IMR-90 (cell line): ENCODE data around the gene PINLYP. TPM values are rescaled to one million over a fixed set of nuclear protein-coding genes. Genes with fewer than 3 reads are reported as not detected.

ENCODE experiments used
- ATAC-seq: fragments of 200-7000 bp; cut with Tn5 transposase; 2 replicates; pipeline ENCODE4 v1.9.1; 2020; ENCODE audit warnings: low read depth, mild to moderate bottlenecking, moderate library complexity
- BruUV-seq: library from RNA; stranded (reverse); fragments of 400-500 nt; replicated peaks from 2 replicates; lab custom pipeline; 2021; lab: Mats Ljungman, UMichigan
- CTCF ChIA-PET: fragments of 300-600 bp; formaldehyde crosslinking; extraction: SDS; loops from one replicate; lab custom pipeline; 2021; ENCODE audit warnings: antibody characterized with exemption; lab: Yijun Ruan, JAX
- POLR2A ChIA-PET: fragments of 300-600 bp; sonication (Branson Sonifier 250); formaldehyde crosslinking; loops from one replicate; lab custom pipeline; 2022; ENCODE audit warnings: antibody characterized with exemption; ENCODE audit not compliant: unreplicated experiment; lab: Charles Lee
- DNase-seq: peaks from one replicate; pipeline ENCODE4 v3.0.0; 2013
- H2AFZ ChIP-seq: replicated peaks from 2 replicates; pipeline ENCODE3; 2013; ENCODE audit warnings: low read length, mild to moderate bottlenecking; ENCODE audit not compliant: poor library complexity
- H2AK5ac ChIP-seq: 2 replicates; pipeline ENCODE4 v1.6.1; 2013; ENCODE audit warnings: low read depth, low read length, inconsistent platforms
- H2AK9ac ChIP-seq: replicated peaks from 2 replicates; pipeline ENCODE3; 2013; ENCODE audit warnings: mild to moderate bottlenecking, low read depth, low read length, moderate library complexity; ENCODE audit not compliant: poor library complexity
- H2BK120ac ChIP-seq: 2 replicates; pipeline ENCODE4 v1.6.1; 2013; ENCODE audit warnings: low read depth, low read length, inconsistent platforms
- H2BK15ac ChIP-seq: 3 replicates; pipeline ENCODE4 v1.6.1; 2013; ENCODE audit warnings: low read depth, low read length, inconsistent platforms
- H2BK20ac ChIP-seq: 2 replicates; pipeline ENCODE4 v1.6.1; 2013; ENCODE audit warnings: low read depth, mild to moderate bottlenecking, inconsistent platforms, low read length, moderate library complexity
- H2BK5ac ChIP-seq: 2 replicates; pipeline ENCODE4 v1.6.1; 2013; ENCODE audit warnings: mild to moderate bottlenecking, low read depth, low read length, inconsistent platforms; ENCODE audit not compliant: poor library complexity, severe bottlenecking
- H3K14ac ChIP-seq: replicated peaks from 2 replicates; pipeline ENCODE4 v1.6.1; 2013; ENCODE audit warnings: low read depth, low read length, inconsistent platforms
- H3K18ac ChIP-seq: 2 replicates; pipeline ENCODE4 v1.6.1; 2013; ENCODE audit warnings: low read depth, low read length, control low read depth
- H3K23ac ChIP-seq: 2 replicates; pipeline ENCODE4 v1.6.1; 2013; ENCODE audit warnings: low read depth, low read length, inconsistent platforms
- H3K27ac ChIP-seq: 2 replicates; pipeline ENCODE4 v1.5.1; 2013; ENCODE audit warnings: mild to moderate bottlenecking, control low read depth, low read length; ENCODE audit not compliant: insufficient read depth
- H3K27me3 ChIP-seq: 2 replicates; pipeline ENCODE4 v1.6.1; 2013; ENCODE audit warnings: low read length; ENCODE audit not compliant: control insufficient read depth, insufficient read depth
- H3K36me3 ChIP-seq: 2 replicates; pipeline ENCODE4 v1.6.1; 2013; ENCODE audit warnings: low read length, mixed read lengths; ENCODE audit not compliant: control insufficient read depth, insufficient read depth
- H3K4ac ChIP-seq: 2 replicates; pipeline ENCODE4 v1.6.1; 2013; ENCODE audit warnings: low read depth, low read length, inconsistent platforms
- H3K4me1 ChIP-seq: 2 replicates; pipeline ENCODE4 v1.6.1; 2013; ENCODE audit warnings: low read length, mixed read lengths; ENCODE audit not compliant: control insufficient read depth, insufficient read depth
- H3K4me2 ChIP-seq: 2 replicates; pipeline ENCODE4 v1.6.1; 2013; ENCODE audit warnings: low read depth, mild to moderate bottlenecking, control low read depth, low read length, moderate library complexity
- H3K4me3 ChIP-seq: 2 replicates; pipeline ENCODE4 v1.5.1; 2013; ENCODE audit warnings: low read depth, mild to moderate bottlenecking, control low read depth, low read length, moderate library complexity; ENCODE audit not compliant: insufficient read depth
- H3K56ac ChIP-seq: 2 replicates; pipeline ENCODE4 v1.6.1; 2013; ENCODE audit warnings: low read length, inconsistent platforms; ENCODE audit not compliant: insufficient read depth; ENCODE audit errors: extremely low read depth
- H3K79me1 ChIP-seq, 2 experiments: 2 replicates each; pipeline ENCODE4 v1.6.1; 2013; ENCODE audit warnings: low read length in 2 of 2, inconsistent platforms in 1 of 2, low read depth in 1 of 2
- H3K9ac ChIP-seq: 2 replicates; pipeline ENCODE4 v1.6.1; 2013; ENCODE audit warnings: low read depth, low read length, control low read depth
- H3K9me1 ChIP-seq: 2 replicates; pipeline ENCODE4 v1.6.1; 2013; ENCODE audit warnings: low read length, inconsistent platforms; ENCODE audit not compliant: insufficient read depth
- H3K9me3 ChIP-seq: 2 replicates; pipeline ENCODE4 v1.6.1; 2013; ENCODE audit warnings: low read length; ENCODE audit not compliant: control insufficient read depth, insufficient read depth
- H4K20me1 ChIP-seq: 2 replicates; pipeline ENCODE4 v1.6.1; 2013; ENCODE audit warnings: low read length, inconsistent platforms; ENCODE audit not compliant: insufficient read depth
- H4K5ac ChIP-seq: 2 replicates; pipeline ENCODE4 v1.6.1; 2013; ENCODE audit warnings: mild to moderate bottlenecking, low read depth, low read length, control low read depth
- H4K8ac ChIP-seq, 2 experiments: 2 replicates each; pipeline ENCODE4 v1.6.1; 2013; ENCODE audit warnings: low read depth in 2 of 2, low read length in 2 of 2, control low read depth in 1 of 2, inconsistent platforms in 1 of 2
- H4K91ac ChIP-seq: 2 replicates; pipeline ENCODE4 v1.6.1; 2013; ENCODE audit warnings: low read depth, low read length, inconsistent platforms; ENCODE audit not compliant: insufficient read depth
- BHLHE40 ChIP-seq: fragments of 150-350 bp; IDR thresholded peaks from 2 replicates; pipeline ENCODE4 v1.6.1; 2016; ENCODE audit warnings: mild to moderate bottlenecking, low read depth, low read length
- CEBPB ChIP-seq: IDR thresholded peaks from 2 replicates; pipeline ENCODE4 v1.6.1; 2012; ENCODE audit warnings: low read depth, low read length, improper control_type of control experiment
- CHD1 ChIP-seq: IDR thresholded peaks from 2 replicates; pipeline ENCODE4 v1.6.1; 2012; ENCODE audit warnings: low read depth, low read length, improper control_type of control experiment
- FOS ChIP-seq: fragments of 150-350 bp; IDR thresholded peaks from 2 replicates; pipeline ENCODE4 v1.6.1; 2016; ENCODE audit warnings: low read depth, low read length
- MAFK ChIP-seq: IDR thresholded peaks from 2 replicates; pipeline ENCODE4 v1.6.1; 2012; ENCODE audit warnings: low read depth, low read length, improper control_type of control experiment
- MAZ ChIP-seq: IDR thresholded peaks from 2 replicates; pipeline ENCODE4 v1.6.1; 2012; ENCODE audit warnings: low read depth, mild to moderate bottlenecking, low read length, improper control_type of control experiment, moderate library complexity, borderline replicate concordance
- MXI1 ChIP-seq: IDR thresholded peaks from 2 replicates; pipeline ENCODE4 v1.6.1; 2012; ENCODE audit warnings: low read depth, mild to moderate bottlenecking, low read length, moderate library complexity, borderline replicate concordance
- NFE2L2 ChIP-seq: fragments of 150-350 bp; IDR thresholded peaks from 2 replicates; pipeline ENCODE4 v1.6.1; 2016; ENCODE audit warnings: low read depth, mild to moderate bottlenecking, low read length
- POLR2A ChIP-seq: IDR thresholded peaks from 2 replicates; pipeline ENCODE4 v1.6.1; 2012; ENCODE audit warnings: mild to moderate bottlenecking, low read depth, low read length
- RAD21 ChIP-seq: IDR thresholded peaks from 2 replicates; pipeline ENCODE4 v1.6.1; 2012; ENCODE audit warnings: low read length, improper control_type of control experiment
- RCOR1 ChIP-seq: IDR thresholded peaks from 2 replicates; pipeline ENCODE4 v1.6.1; 2012; ENCODE audit warnings: mild to moderate bottlenecking, low read length, improper control_type of control experiment; ENCODE audit not compliant: insufficient replicate concordance
- RFX5 ChIP-seq: IDR thresholded peaks from 2 replicates; pipeline ENCODE4 v1.8.0; 2012; ENCODE audit warnings: low read depth, mild to moderate bottlenecking, low read length, moderate library complexity
- SMC3 ChIP-seq: fragments of 150-350 bp; IDR thresholded peaks from 2 replicates; pipeline ENCODE4 v1.6.1; 2016; ENCODE audit warnings: low read depth, mild to moderate bottlenecking, antibody characterized with exemption, low read length, moderate library complexity
- WGBS, 2 experiments: methylation state at CpG; one replicate each; pipeline versions ENCODE4 v1.1.5 to v1.1.7; 2013; ENCODE audit warnings: missing lambda C conversion rate in 2 of 2; ENCODE audit not compliant: insufficient read length in 1 of 2; ENCODE audit errors: extremely low coverage in 2 of 2; 5-methylcytosine and 5-hydroxymethylcytosine counted together
- dilution Hi-C: fragments of 300-500 bp; cut with HindIII; formaldehyde crosslinking; loops from one replicate; pipeline ENCODE4 v1.14.3; 2018; ENCODE audit warnings: low sequenced_read_pairs; ENCODE audit not compliant: unreplicated experiment
- in situ Hi-C: fragments of 300-500 bp; cut with MboI; formaldehyde crosslinking; loops from 3 replicates; pipeline ENCODE4 v1.14.3; 2019; ENCODE audit warnings: low sequenced_read_pairs, inconsistent platforms, mixed read lengths
- intact Hi-C: fragments of 100-400 bp; cut with micrococcal nuclease; formaldehyde crosslinking; loops from 2 replicates; pipeline ENCODE4 v1.10.0; 2022
- polyA plus RNA-seq, 3 experiments: library from polyadenylated mRNA; depleted of rRNA; stranded (reverse); fragments of >200 nt; gene quantifications; 2 replicates each; pipeline ENCODE4 v1.2.3, GENCODE V29; 2012; ENCODE audit warnings: low replicate concordance in 1 of 3
- total RNA-seq: library from RNA; depleted of rRNA; stranded (reverse); fragments of >200 nt; gene quantifications from 2 replicates; pipeline ENCODE4 v1.2.3, GENCODE V29; 2012
- TF ChIP-seq, protein P1 (sequence below): fragments of 150-350 bp; IDR thresholded peaks from 2 replicates; pipeline ENCODE4 v1.6.1; 2017; ENCODE audit warnings: mild to moderate bottlenecking, antibody characterized with exemption, low read length, low read depth
- TF ChIP-seq, protein P2 (sequence below): fragments of 150-350 bp; IDR thresholded peaks from 2 replicates; pipeline ENCODE4 v1.6.1; 2016; ENCODE audit warnings: low read depth, mild to moderate bottlenecking, low read length, moderate library complexity, borderline replicate concordance
- TF ChIP-seq, protein P3 (sequence below): conservative IDR thresholded peaks from 2 replicates; pipeline ENCODE4 v1.5.1; 2012; ENCODE audit warnings: mild to moderate bottlenecking, low read depth, low read length, improper control_type of control experiment

The PINLYP gene
- total and polyA plus RNA-seq, 2 of the 4 experiments (the other 2 are of a cell fraction) = 0.54 to 1.4 TPM

DNA sequence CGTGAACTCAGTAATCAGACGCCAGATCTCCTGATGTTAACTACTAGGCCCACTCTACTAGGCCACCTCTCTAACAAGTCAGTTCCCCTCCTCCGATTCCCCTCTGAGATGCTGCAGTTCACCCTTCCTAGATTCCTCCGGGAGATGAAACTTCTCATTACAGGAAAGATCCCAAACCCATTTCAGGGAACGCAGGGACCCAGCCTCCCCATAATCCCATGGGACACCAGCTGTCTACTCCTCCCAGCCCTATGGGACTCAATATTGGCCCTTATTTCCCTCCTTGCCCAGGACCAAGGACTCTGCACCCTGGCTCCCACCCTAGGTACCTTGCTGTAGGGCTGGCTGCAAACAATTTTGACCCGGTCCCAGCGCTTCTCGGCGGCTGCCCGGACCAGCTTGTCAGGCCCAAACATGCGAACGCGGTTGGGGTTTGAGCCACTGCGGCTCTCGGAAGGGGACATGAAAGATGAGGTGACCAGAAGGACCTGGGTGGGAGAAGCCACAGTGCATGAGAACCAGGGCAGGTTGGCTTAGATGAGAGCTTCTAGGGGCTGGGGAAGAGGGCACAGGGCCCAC is 21.2 kb upstream of the PINLYP start:
- no peak overlapping the region for H3K56ac ChIP-seq
- no peak overlapping the region for H4K91ac ChIP-seq
- H2BK5ac ChIP-seq = no peak overlapping the region
- H3K14ac ChIP-seq = no peak overlapping the region
- H3K9me1 ChIP-seq = no peaks in the 10 kb centered on the region
- H2AFZ ChIP-seq = no peak overlapping the region
- H3K4ac ChIP-seq = no peak overlapping the region
- peaks cover 31% of the 10 kb centered on the region for H3K36me3 ChIP-seq
- no peak overlapping the region for H3K23ac ChIP-seq
- H3K27ac ChIP-seq = no peak overlapping the region
- dilution Hi-C loops (no loop called here), in situ Hi-C loops (loop anchor here (5.0 kb wide), 1 partner anchor 98 kb away; no protein-coding TSS in a partner anchor), intact Hi-C loops (no loop called here)
- peaks cover 7 to 10% of the 10 kb centered on the region in 2 experiments; a peak in 3 of 4 replicates for H3K79me1 ChIP-seq
- no peak for DNase-seq
- H3K27me3 ChIP-seq = no peaks in the 10 kb centered on the region
- no peak overlapping the region for H3K4me3 ChIP-seq
- H3K9ac ChIP-seq = no peak overlapping the region
- no peak overlapping the region for H2AK9ac ChIP-seq
- no peak overlapping the region for H4K8ac ChIP-seq
- no peak overlapping the region for H2BK20ac ChIP-seq
- H3K18ac ChIP-seq = no peak overlapping the region
- POLR2A ChIA-PET = no interaction called here
- H3K4me2 ChIP-seq = no peak overlapping the region
- CTCF ChIA-PET = interaction anchor here (1.1 to 3.4 kb wide), 4 partner anchors 13 to 41 kb away, joined by 4 to 29 read pairs (median 10); partner anchors contain the start of genes IRGQ and ZNF576
- H3K4me1 ChIP-seq = peaks cover 2% of the 10 kb centered on the region; the same call in 1 of the 2 replicates
- no peak for ATAC-seq
- no peak overlapping the region for H4K5ac ChIP-seq
- no peak overlapping the region for H2BK15ac ChIP-seq
- no peak overlapping the region for H2AK5ac ChIP-seq
- no peak overlapping the region for H2BK120ac ChIP-seq
- 96% methylated on average over 13 of the region's 15 CpGs; no CpG with 5 or more reads in 1 of the 2 experiments for WGBS, 2 experiments
- H3K9me3 ChIP-seq = no peaks in the 10 kb centered on the region
- H4K20me1 ChIP-seq = no peaks in the 10 kb centered on the region
- TF ChIP-seq MXI1 = no peak
- no peak for TF ChIP-seq NFE2L2
- no peak for TF ChIP-seq RFX5
- TF ChIP-seq MAFK = no peak
- TF ChIP-seq, protein P1, sequence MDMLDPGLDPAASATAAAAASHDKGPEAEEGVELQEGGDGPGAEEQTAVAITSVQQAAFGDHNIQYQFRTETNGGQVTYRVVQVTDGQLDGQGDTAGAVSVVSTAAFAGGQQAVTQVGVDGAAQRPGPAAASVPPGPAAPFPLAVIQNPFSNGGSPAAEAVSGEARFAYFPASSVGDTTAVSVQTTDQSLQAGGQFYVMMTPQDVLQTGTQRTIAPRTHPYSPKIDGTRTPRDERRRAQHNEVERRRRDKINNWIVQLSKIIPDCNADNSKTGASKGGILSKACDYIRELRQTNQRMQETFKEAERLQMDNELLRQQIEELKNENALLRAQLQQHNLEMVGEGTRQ = no peak
- TF ChIP-seq, protein P2, sequence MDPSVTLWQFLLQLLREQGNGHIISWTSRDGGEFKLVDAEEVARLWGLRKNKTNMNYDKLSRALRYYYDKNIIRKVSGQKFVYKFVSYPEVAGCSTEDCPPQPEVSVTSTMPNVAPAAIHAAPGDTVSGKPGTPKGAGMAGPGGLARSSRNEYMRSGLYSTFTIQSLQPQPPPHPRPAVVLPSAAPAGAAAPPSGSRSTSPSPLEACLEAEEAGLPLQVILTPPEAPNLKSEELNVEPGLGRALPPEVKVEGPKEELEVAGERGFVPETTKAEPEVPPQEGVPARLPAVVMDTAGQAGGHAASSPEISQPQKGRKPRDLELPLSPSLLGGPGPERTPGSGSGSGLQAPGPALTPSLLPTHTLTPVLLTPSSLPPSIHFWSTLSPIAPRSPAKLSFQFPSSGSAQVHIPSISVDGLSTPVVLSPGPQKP = no peak
- TF ChIP-seq, protein P3, sequence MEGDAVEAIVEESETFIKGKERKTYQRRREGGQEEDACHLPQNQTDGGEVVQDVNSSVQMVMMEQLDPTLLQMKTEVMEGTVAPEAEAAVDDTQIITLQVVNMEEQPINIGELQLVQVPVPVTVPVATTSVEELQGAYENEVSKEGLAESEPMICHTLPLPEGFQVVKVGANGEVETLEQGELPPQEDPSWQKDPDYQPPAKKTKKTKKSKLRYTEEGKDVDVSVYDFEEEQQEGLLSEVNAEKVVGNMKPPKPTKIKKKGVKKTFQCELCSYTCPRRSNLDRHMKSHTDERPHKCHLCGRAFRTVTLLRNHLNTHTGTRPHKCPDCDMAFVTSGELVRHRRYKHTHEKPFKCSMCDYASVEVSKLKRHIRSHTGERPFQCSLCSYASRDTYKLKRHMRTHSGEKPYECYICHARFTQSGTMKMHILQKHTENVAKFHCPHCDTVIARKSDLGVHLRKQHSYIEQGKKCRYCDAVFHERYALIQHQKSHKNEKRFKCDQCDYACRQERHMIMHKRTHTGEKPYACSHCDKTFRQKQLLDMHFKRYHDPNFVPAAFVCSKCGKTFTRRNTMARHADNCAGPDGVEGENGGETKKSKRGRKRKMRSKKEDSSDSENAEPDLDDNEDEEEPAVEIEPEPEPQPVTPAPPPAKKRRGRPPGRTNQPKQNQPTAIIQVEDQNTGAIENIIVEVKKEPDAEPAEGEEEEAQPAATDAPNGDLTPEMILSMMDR = no peak
- no peak for TF ChIP-seq CEBPB
- TF ChIP-seq SMC3 = no peak
- TF ChIP-seq CHD1 = no peak
- no peak for TF ChIP-seq RAD21
- TF ChIP-seq MAZ = no peak
- TF ChIP-seq FOS = no peak
- no peak for TF ChIP-seq POLR2A
- no peak for TF ChIP-seq BHLHE40
- TF ChIP-seq RCOR1 = no peak
- BruUV-seq = no TSS peak
